Kidney (tissue), 14 donors: ENCODE data around the gene FGF6. TPM values are rescaled to one million over a fixed set of nuclear protein-coding genes. Genes with fewer than 3 reads are reported as not detected.

Source experiments
- DNase-seq, 5 donors: peaks; one replicate each; pipeline ENCODE4 v3.0.0-alpha.2; 2013 to 2020
- FAIRE-seq: peaks from 2 replicates; lab custom pipeline; 2012; peaks lifted over from hg19 to GRCh38; lab: Jason Lieb, UNC
- H3K27ac ChIP-seq, 2 donors: one replicate each; pipeline ENCODE4 v1.7.0; 2013; ENCODE audit warnings: low read depth in 2 of 2, low read length in 2 of 2, inconsistent platforms in 1 of 2
- H3K27me3 ChIP-seq: one replicate; pipeline ENCODE4 v1.7.1; 2013; ENCODE audit warnings: low read length, inconsistent platforms; ENCODE audit not compliant: control insufficient read depth, insufficient read depth
- H3K36me3 ChIP-seq, 3 donors: one replicate each; pipeline versions ENCODE4 v1.7.0 to v1.7.1; 2013; ENCODE audit warnings: low read length in 3 of 3, control low read depth in 1 of 3, inconsistent platforms in 1 of 3; ENCODE audit not compliant: insufficient read depth in 3 of 3, control insufficient read depth in 2 of 3
- H3K4me1 ChIP-seq, 3 donors: one replicate each; pipeline versions ENCODE4 v1.7.0 to v1.7.1; 2013; ENCODE audit warnings: low read length in 3 of 3, inconsistent platforms in 1 of 3, low read depth in 1 of 3; ENCODE audit not compliant: control insufficient read depth in 2 of 3, insufficient read depth in 2 of 3
- H3K4me3 ChIP-seq, 3 donors: one replicate each; pipeline versions ENCODE4 v1.7.0 to v1.8.1; 2013; ENCODE audit warnings: low read length in 3 of 3, control low read depth in 1 of 3, inconsistent platforms in 1 of 3
- H3K9ac ChIP-seq, 3 donors: one replicate each; pipeline versions ENCODE4 v1.7.0 to v1.7.1; 2013; ENCODE audit warnings: low read length in 3 of 3, control low read depth in 1 of 3, inconsistent platforms in 1 of 3
- H3K9me3 ChIP-seq, 3 donors: one replicate each; pipeline versions ENCODE4 v1.7.0 to v1.7.1; 2013; ENCODE audit warnings: low read length in 3 of 3, control low read depth in 1 of 3, inconsistent platforms in 1 of 3; ENCODE audit not compliant: control insufficient read depth in 2 of 3, insufficient read depth in 1 of 3
- CTCF ChIP-seq: IDR thresholded peaks from 3 replicates; pipeline ENCODE4 v1.5.1; 2012; ENCODE audit warnings: mild to moderate bottlenecking, moderate library complexity, borderline replicate concordance; ENCODE audit not compliant: insufficient read depth; ENCODE audit errors: extremely low read depth
- intact Hi-C: fragments of 100-400 bp; cut with DNase I; formaldehyde crosslinking; loops from one replicate; pipeline ENCODE4 v1.11.1; 2022
- polyA plus RNA-seq: library from polyadenylated mRNA; stranded (reverse); fragments of 350-450 nt; fragmentation: Illumina TruSeq; extraction: RNeasy Lipid Tissue Mini Kit (QIAGEN cat#74804); gene quantifications from one replicate; pipeline ENCODE4 v1.2.3, GENCODE V29; 2014; ENCODE audit warnings: low read depth, low replicate concordance; ENCODE audit not compliant: insufficient read depth
- total RNA-seq: library from RNA; stranded (reverse); fragmentation: NEBNext Ultra II Directional; extraction: Animal tissue kit (Norgen Biotek cat#: 25700); gene quantifications from one replicate; pipeline ENCODE4 v1.2.1, GENCODE V29; 2021
- donor health status: control.
- donor health status: control.
- donor health status: control.
- donor health status: control.
- donor health status: control.
- donor health status: DM: yes; HTN: yes; CAD: no.
- donor health status: Normal renal cell carcinoma (clear cell type).

Gene FGF6
- total and polyA plus RNA-seq, 2 donors from 2014 or later = not detected

GRCh38 chr12:4446335-4446734, 720 bp upstream of the FGF6 start:
- intact Hi-C loops = no loop called here
- Histone ChIP-seq H3K4me1 (no peaks in the 10 kb centered on the region), H3K36me3 (no peaks in the 10 kb centered on the region), H3K27me3 (no peaks in the 10 kb centered on the region), H3K9ac (no peak overlapping the region), H3K9me3 (no peaks in the 10 kb centered on the region), H3K27ac (no peak overlapping the region), H3K4me3 (no peak overlapping the region)
- no peak for TF ChIP-seq CTCF
- DNase-seq (no peak), FAIRE-seq (no peak)

DNA sequence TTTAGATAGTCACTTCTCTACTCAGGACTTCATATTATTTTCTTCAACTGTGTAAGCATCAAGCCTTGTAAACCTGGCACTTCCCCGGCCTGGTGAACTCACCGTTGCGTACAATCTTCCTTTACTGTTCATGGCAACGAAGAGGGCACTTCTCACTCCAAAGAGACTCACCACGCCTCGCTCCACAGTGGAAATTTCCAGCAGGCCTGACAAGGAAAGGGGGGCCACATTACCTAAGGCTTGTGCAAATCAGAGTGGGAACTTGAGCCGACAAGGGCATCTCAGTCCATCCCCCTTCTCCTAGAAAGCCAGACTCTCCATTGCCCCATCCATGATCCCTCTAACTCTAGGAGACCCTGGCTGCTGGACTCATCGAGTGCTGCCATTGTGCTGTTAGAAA, 1.6 kb downstream of the FGF6 start:
- H3K27me3 ChIP-seq = no peaks in the 10 kb centered on the region

GRCh38 chr12:4443616-4444015, 2.0 kb downstream of the FGF6 start:
- intact Hi-C loops = no loop called here
- Histone ChIP-seq H3K36me3 (no peaks in the 10 kb centered on the region), H3K27me3 (no peaks in the 10 kb centered on the region), H3K27ac (no peak overlapping the region), H3K4me3 (no peak overlapping the region), H3K4me1 (no peaks in the 10 kb centered on the region), H3K9ac (no peak overlapping the region), H3K9me3 (no peaks in the 10 kb centered on the region)
- no peak for DNase-seq
- FAIRE-seq = no peak
- no peak for TF ChIP-seq CTCF

More for the DNA sequence above, 1.6 kb downstream of the FGF6 start:
- Histone ChIP-seq H3K9me3 (no peaks in the 10 kb centered on the region), H3K4me1 (no peaks in the 10 kb centered on the region), H3K27ac (no peak overlapping the region), H3K9ac (no peak overlapping the region), H3K4me3 (no peak overlapping the region), H3K36me3 (no peaks in the 10 kb centered on the region)
- no peak for FAIRE-seq
- TF ChIP-seq CTCF = no peak
- intact Hi-C loops = no loop called here
- DNase-seq = no peak
